IMR-90 (cell line): ENCODE results near the gene PRR12. TPM values are rescaled to one million over a fixed set of nuclear protein-coding genes. Genes with fewer than 3 reads are reported as not detected.

Experiments
- ATAC-seq: fragments of 200-7000 bp; cut with Tn5 transposase; 2 replicates; pipeline ENCODE4 v1.9.1; 2020; ENCODE audit warnings: low read depth, mild to moderate bottlenecking, moderate library complexity
- BruUV-seq: library from RNA; stranded (reverse); fragments of 400-500 nt; replicated peaks from 2 replicates; lab custom pipeline; 2021; lab: Mats Ljungman, UMichigan
- CTCF ChIA-PET: fragments of 300-600 bp; formaldehyde crosslinking; extraction: SDS; loops from one replicate; lab custom pipeline; 2021; ENCODE audit warnings: antibody characterized with exemption; lab: Yijun Ruan, JAX
- POLR2A ChIA-PET: fragments of 300-600 bp; sonication (Branson Sonifier 250); formaldehyde crosslinking; loops from one replicate; lab custom pipeline; 2022; ENCODE audit warnings: antibody characterized with exemption; ENCODE audit not compliant: unreplicated experiment; lab: Charles Lee
- DNase-seq: peaks from one replicate; pipeline ENCODE4 v3.0.0; 2013
- H2AFZ ChIP-seq: replicated peaks from 2 replicates; pipeline ENCODE3; 2013; ENCODE audit warnings: low read length, mild to moderate bottlenecking; ENCODE audit not compliant: poor library complexity
- H2AK5ac ChIP-seq: 2 replicates; pipeline ENCODE4 v1.6.1; 2013; ENCODE audit warnings: low read depth, low read length, inconsistent platforms
- H2AK9ac ChIP-seq: replicated peaks from 2 replicates; pipeline ENCODE3; 2013; ENCODE audit warnings: mild to moderate bottlenecking, low read depth, low read length, moderate library complexity; ENCODE audit not compliant: poor library complexity
- H2BK120ac ChIP-seq: 2 replicates; pipeline ENCODE4 v1.6.1; 2013; ENCODE audit warnings: low read depth, low read length, inconsistent platforms
- H2BK15ac ChIP-seq: 3 replicates; pipeline ENCODE4 v1.6.1; 2013; ENCODE audit warnings: low read depth, low read length, inconsistent platforms
- H2BK20ac ChIP-seq: 2 replicates; pipeline ENCODE4 v1.6.1; 2013; ENCODE audit warnings: low read depth, mild to moderate bottlenecking, inconsistent platforms, low read length, moderate library complexity
- H2BK5ac ChIP-seq: 2 replicates; pipeline ENCODE4 v1.6.1; 2013; ENCODE audit warnings: mild to moderate bottlenecking, low read depth, low read length, inconsistent platforms; ENCODE audit not compliant: poor library complexity, severe bottlenecking
- H3K14ac ChIP-seq: replicated peaks from 2 replicates; pipeline ENCODE4 v1.6.1; 2013; ENCODE audit warnings: low read depth, low read length, inconsistent platforms
- H3K18ac ChIP-seq: 2 replicates; pipeline ENCODE4 v1.6.1; 2013; ENCODE audit warnings: low read depth, low read length, control low read depth
- H3K23ac ChIP-seq: 2 replicates; pipeline ENCODE4 v1.6.1; 2013; ENCODE audit warnings: low read depth, low read length, inconsistent platforms
- H3K27ac ChIP-seq: 2 replicates; pipeline ENCODE4 v1.5.1; 2013; ENCODE audit warnings: mild to moderate bottlenecking, control low read depth, low read length; ENCODE audit not compliant: insufficient read depth
- H3K27me3 ChIP-seq: 2 replicates; pipeline ENCODE4 v1.6.1; 2013; ENCODE audit warnings: low read length; ENCODE audit not compliant: control insufficient read depth, insufficient read depth
- H3K36me3 ChIP-seq: 2 replicates; pipeline ENCODE4 v1.6.1; 2013; ENCODE audit warnings: low read length, mixed read lengths; ENCODE audit not compliant: control insufficient read depth, insufficient read depth
- H3K4ac ChIP-seq: 2 replicates; pipeline ENCODE4 v1.6.1; 2013; ENCODE audit warnings: low read depth, low read length, inconsistent platforms
- H3K4me1 ChIP-seq: 2 replicates; pipeline ENCODE4 v1.6.1; 2013; ENCODE audit warnings: low read length, mixed read lengths; ENCODE audit not compliant: control insufficient read depth, insufficient read depth
- H3K4me2 ChIP-seq: 2 replicates; pipeline ENCODE4 v1.6.1; 2013; ENCODE audit warnings: low read depth, mild to moderate bottlenecking, control low read depth, low read length, moderate library complexity
- H3K4me3 ChIP-seq: 2 replicates; pipeline ENCODE4 v1.5.1; 2013; ENCODE audit warnings: low read depth, mild to moderate bottlenecking, control low read depth, low read length, moderate library complexity; ENCODE audit not compliant: insufficient read depth
- H3K56ac ChIP-seq: 2 replicates; pipeline ENCODE4 v1.6.1; 2013; ENCODE audit warnings: low read length, inconsistent platforms; ENCODE audit not compliant: insufficient read depth; ENCODE audit errors: extremely low read depth
- H3K79me1 ChIP-seq, 2 experiments: 2 replicates each; pipeline ENCODE4 v1.6.1; 2013; ENCODE audit warnings: low read length in 2 of 2, inconsistent platforms in 1 of 2, low read depth in 1 of 2
- H3K9ac ChIP-seq: 2 replicates; pipeline ENCODE4 v1.6.1; 2013; ENCODE audit warnings: low read depth, low read length, control low read depth
- H3K9me1 ChIP-seq: 2 replicates; pipeline ENCODE4 v1.6.1; 2013; ENCODE audit warnings: low read length, inconsistent platforms; ENCODE audit not compliant: insufficient read depth
- H3K9me3 ChIP-seq: 2 replicates; pipeline ENCODE4 v1.6.1; 2013; ENCODE audit warnings: low read length; ENCODE audit not compliant: control insufficient read depth, insufficient read depth
- H4K20me1 ChIP-seq: 2 replicates; pipeline ENCODE4 v1.6.1; 2013; ENCODE audit warnings: low read length, inconsistent platforms; ENCODE audit not compliant: insufficient read depth
- H4K5ac ChIP-seq: 2 replicates; pipeline ENCODE4 v1.6.1; 2013; ENCODE audit warnings: mild to moderate bottlenecking, low read depth, low read length, control low read depth
- H4K8ac ChIP-seq, 2 experiments: 2 replicates each; pipeline ENCODE4 v1.6.1; 2013; ENCODE audit warnings: low read depth in 2 of 2, low read length in 2 of 2, control low read depth in 1 of 2, inconsistent platforms in 1 of 2
- H4K91ac ChIP-seq: 2 replicates; pipeline ENCODE4 v1.6.1; 2013; ENCODE audit warnings: low read depth, low read length, inconsistent platforms; ENCODE audit not compliant: insufficient read depth
- BHLHE40 ChIP-seq: fragments of 150-350 bp; IDR thresholded peaks from 2 replicates; pipeline ENCODE4 v1.6.1; 2016; ENCODE audit warnings: mild to moderate bottlenecking, low read depth, low read length
- CEBPB ChIP-seq: IDR thresholded peaks from 2 replicates; pipeline ENCODE4 v1.6.1; 2012; ENCODE audit warnings: low read depth, low read length, improper control_type of control experiment
- CHD1 ChIP-seq: IDR thresholded peaks from 2 replicates; pipeline ENCODE4 v1.6.1; 2012; ENCODE audit warnings: low read depth, low read length, improper control_type of control experiment
- ELK1 ChIP-seq: fragments of 150-350 bp; IDR thresholded peaks from 2 replicates; pipeline ENCODE4 v1.6.1; 2016; ENCODE audit warnings: low read depth, mild to moderate bottlenecking, low read length, moderate library complexity, borderline replicate concordance
- FOS ChIP-seq: fragments of 150-350 bp; IDR thresholded peaks from 2 replicates; pipeline ENCODE4 v1.6.1; 2016; ENCODE audit warnings: low read depth, low read length
- MAFK ChIP-seq: IDR thresholded peaks from 2 replicates; pipeline ENCODE4 v1.6.1; 2012; ENCODE audit warnings: low read depth, low read length, improper control_type of control experiment
- MAZ ChIP-seq: IDR thresholded peaks from 2 replicates; pipeline ENCODE4 v1.6.1; 2012; ENCODE audit warnings: low read depth, mild to moderate bottlenecking, low read length, improper control_type of control experiment, moderate library complexity, borderline replicate concordance
- MXI1 ChIP-seq: IDR thresholded peaks from 2 replicates; pipeline ENCODE4 v1.6.1; 2012; ENCODE audit warnings: low read depth, mild to moderate bottlenecking, low read length, moderate library complexity, borderline replicate concordance
- POLR2A ChIP-seq: IDR thresholded peaks from 2 replicates; pipeline ENCODE4 v1.6.1; 2012; ENCODE audit warnings: mild to moderate bottlenecking, low read depth, low read length
- RAD21 ChIP-seq: IDR thresholded peaks from 2 replicates; pipeline ENCODE4 v1.6.1; 2012; ENCODE audit warnings: low read length, improper control_type of control experiment
- RCOR1 ChIP-seq: IDR thresholded peaks from 2 replicates; pipeline ENCODE4 v1.6.1; 2012; ENCODE audit warnings: mild to moderate bottlenecking, low read length, improper control_type of control experiment; ENCODE audit not compliant: insufficient replicate concordance
- SMC3 ChIP-seq: fragments of 150-350 bp; IDR thresholded peaks from 2 replicates; pipeline ENCODE4 v1.6.1; 2016; ENCODE audit warnings: low read depth, mild to moderate bottlenecking, antibody characterized with exemption, low read length, moderate library complexity
- USF2 ChIP-seq: fragments of 150-350 bp; IDR thresholded peaks from 2 replicates; pipeline ENCODE4 v1.6.1; 2017; ENCODE audit warnings: mild to moderate bottlenecking, antibody characterized with exemption, low read length, low read depth
- WGBS, 2 experiments: methylation state at CpG; one replicate each; pipeline versions ENCODE4 v1.1.5 to v1.1.7; 2013; ENCODE audit warnings: missing lambda C conversion rate in 2 of 2; ENCODE audit not compliant: insufficient read length in 1 of 2; ENCODE audit errors: extremely low coverage in 2 of 2; 5-methylcytosine and 5-hydroxymethylcytosine counted together
- dilution Hi-C: fragments of 300-500 bp; cut with HindIII; formaldehyde crosslinking; loops from one replicate; pipeline ENCODE4 v1.14.3; 2018; ENCODE audit warnings: low sequenced_read_pairs; ENCODE audit not compliant: unreplicated experiment
- in situ Hi-C: fragments of 300-500 bp; cut with MboI; formaldehyde crosslinking; loops from 3 replicates; pipeline ENCODE4 v1.14.3; 2019; ENCODE audit warnings: low sequenced_read_pairs, inconsistent platforms, mixed read lengths
- intact Hi-C: fragments of 100-400 bp; cut with micrococcal nuclease; formaldehyde crosslinking; loops from 2 replicates; pipeline ENCODE4 v1.10.0; 2022
- polyA plus RNA-seq, 3 experiments: library from polyadenylated mRNA; depleted of rRNA; stranded (reverse); fragments of >200 nt; gene quantifications; 2 replicates each; pipeline ENCODE4 v1.2.3, GENCODE V29; 2012; ENCODE audit warnings: low replicate concordance in 1 of 3
- total RNA-seq: library from RNA; depleted of rRNA; stranded (reverse); fragments of >200 nt; gene quantifications from 2 replicates; pipeline ENCODE4 v1.2.3, GENCODE V29; 2012
- TF ChIP-seq, protein P1 (sequence below): conservative IDR thresholded peaks from 2 replicates; pipeline ENCODE4 v1.5.1; 2012; ENCODE audit warnings: mild to moderate bottlenecking, low read depth, low read length, improper control_type of control experiment

The PRR12 gene
- total and polyA plus RNA-seq, 2 of the 4 experiments (the other 2 are of a cell fraction), result 0.36 to 4.1 TPM

DNA sequence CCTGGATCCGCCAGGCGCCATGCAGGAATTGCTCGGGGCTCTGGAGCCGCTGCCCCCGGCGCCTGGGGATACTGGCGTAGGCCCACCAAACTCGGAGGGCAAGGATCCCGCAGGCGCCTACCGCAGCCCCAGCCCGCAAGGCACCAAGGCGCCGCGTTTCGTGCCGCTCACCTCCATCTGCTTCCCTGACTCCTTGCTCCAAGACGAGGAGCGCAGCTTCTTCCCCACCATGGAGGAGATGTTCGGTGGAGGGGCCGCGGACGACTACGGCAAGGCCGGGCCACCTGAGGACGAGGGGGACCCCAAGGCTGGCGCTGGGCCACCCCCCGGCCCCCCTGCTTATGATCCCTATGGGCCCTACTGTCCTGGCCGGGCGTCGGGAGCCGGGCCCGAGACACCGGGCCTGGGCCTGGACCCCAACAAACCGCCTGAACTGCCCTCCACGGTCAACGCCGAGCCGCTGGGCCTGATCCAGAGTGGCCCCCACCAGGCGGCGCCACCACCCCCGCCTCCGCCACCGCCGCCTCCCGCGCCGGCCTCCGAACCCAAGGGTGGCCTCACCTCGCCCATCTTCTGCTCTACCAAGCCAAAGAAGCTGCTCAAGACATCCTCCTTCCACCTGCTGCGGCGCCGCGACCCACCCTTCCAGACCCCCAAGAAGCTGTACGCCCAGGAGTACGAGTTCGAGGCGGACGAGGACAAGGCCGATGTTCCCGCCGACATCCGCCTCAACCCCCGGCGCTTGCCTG, 6.1 kb downstream of the PRR12 start:
- POLR2A ChIA-PET, result interaction anchor here (0.6 kb wide), 2 partner anchors 20 to 88 kb away, joined by 3 to 5 read pairs; no protein-coding TSS in a partner anchor
- H3K14ac ChIP-seq, result no peak overlapping the region
- H4K91ac ChIP-seq, result no peak overlapping the region
- intact Hi-C loops (no loop called here), dilution Hi-C loops (no loop called here), in situ Hi-C loops (no loop called here)
- no peak overlapping the region for H3K4me2 ChIP-seq
- H3K4ac ChIP-seq, result no peak overlapping the region
- no peak overlapping the region for H4K5ac ChIP-seq
- no peak overlapping the region for H2AK5ac ChIP-seq
- H2BK5ac ChIP-seq, result no peak overlapping the region
- peaks cover 44% of the 10 kb centered on the region for H4K20me1 ChIP-seq
- TF ChIP-seq CHD1 (no peak), BHLHE40 (no peak), RCOR1 (no peak), MAZ (no peak), FOS (no peak), USF2 (no peak), CEBPB (no peak), MXI1 (no peak), POLR2A (no peak), RAD21 (no peak), MAFK (no peak), ELK1 (no peak), SMC3 (no peak)
- TF ChIP-seq, protein P1, sequence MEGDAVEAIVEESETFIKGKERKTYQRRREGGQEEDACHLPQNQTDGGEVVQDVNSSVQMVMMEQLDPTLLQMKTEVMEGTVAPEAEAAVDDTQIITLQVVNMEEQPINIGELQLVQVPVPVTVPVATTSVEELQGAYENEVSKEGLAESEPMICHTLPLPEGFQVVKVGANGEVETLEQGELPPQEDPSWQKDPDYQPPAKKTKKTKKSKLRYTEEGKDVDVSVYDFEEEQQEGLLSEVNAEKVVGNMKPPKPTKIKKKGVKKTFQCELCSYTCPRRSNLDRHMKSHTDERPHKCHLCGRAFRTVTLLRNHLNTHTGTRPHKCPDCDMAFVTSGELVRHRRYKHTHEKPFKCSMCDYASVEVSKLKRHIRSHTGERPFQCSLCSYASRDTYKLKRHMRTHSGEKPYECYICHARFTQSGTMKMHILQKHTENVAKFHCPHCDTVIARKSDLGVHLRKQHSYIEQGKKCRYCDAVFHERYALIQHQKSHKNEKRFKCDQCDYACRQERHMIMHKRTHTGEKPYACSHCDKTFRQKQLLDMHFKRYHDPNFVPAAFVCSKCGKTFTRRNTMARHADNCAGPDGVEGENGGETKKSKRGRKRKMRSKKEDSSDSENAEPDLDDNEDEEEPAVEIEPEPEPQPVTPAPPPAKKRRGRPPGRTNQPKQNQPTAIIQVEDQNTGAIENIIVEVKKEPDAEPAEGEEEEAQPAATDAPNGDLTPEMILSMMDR, result no peak
- no peak overlapping the region for H2AK9ac ChIP-seq
- no peak overlapping the region for H3K9ac ChIP-seq
- H2BK15ac ChIP-seq, result no peak overlapping the region
- H3K4me3 ChIP-seq, result no peak overlapping the region
- H3K79me1 ChIP-seq, result peaks cover 23 to 51% of the 10 kb centered on the region in 2 experiments
- CTCF ChIA-PET, result interaction anchor here (0.7 kb wide), 1 partner anchor 67 kb away, joined by 4 read pairs; no protein-coding TSS in a partner anchor
- peaks cover 7% of the 10 kb centered on the region; the same call in 1 of the 2 replicates for H3K4me1 ChIP-seq
- H3K9me1 ChIP-seq, result peaks cover 3% of the 10 kb centered on the region; the same call in 1 of the 2 replicates
- no peak overlapping the region for H2AFZ ChIP-seq
- WGBS, 2 experiments, result 98% methylated on average over 26 of the region's 65 CpGs; no CpG with 5 or more reads in 1 of the 2 experiments
- H3K9me3 ChIP-seq, result no peaks in the 10 kb centered on the region
- H3K56ac ChIP-seq, result no peak overlapping the region
- ATAC-seq (no peak), DNase-seq (no peak)
- no peak overlapping the region for H2BK120ac ChIP-seq
- H3K27ac ChIP-seq, result no peak overlapping the region
- H4K8ac ChIP-seq, result no peak overlapping the region
- H3K23ac ChIP-seq, result no peak overlapping the region
- no peak overlapping the region for H2BK20ac ChIP-seq
- no TSS peak for BruUV-seq
- no peak overlapping the region for H3K18ac ChIP-seq
- peaks cover 64% of the 10 kb centered on the region for H3K36me3 ChIP-seq
- no peaks in the 10 kb centered on the region for H3K27me3 ChIP-seq
